CD4-positive, CD25-positive, alpha-beta regulatory T cell (primary cell): Measurements from ENCODE around the gene CCDC6. TPM values are rescaled to one million over a fixed set of nuclear protein-coding genes. Genes with fewer than 3 reads are reported as not detected.
A peak's percentile ranks its signal among the peaks of the same experiment; 100 is the strongest.
"Not testable (repeated sequence)": the region's sequence is repeated elsewhere in the genome, so short reads cannot be mapped to it uniquely, and the experiment has no call there.

Experiments
- ATAC-seq, 2 donors: fragments of 150-1000 bp; cut with Tn5 transposase; one replicate each; pipeline ENCODE4 v1.10.0; 2021; ENCODE audit warnings: low read depth in 2 of 2, moderate number of reproducible peaks in 2 of 2, moderate library complexity in 1 of 2
- DNase-seq, 3 donors: peaks; one replicate each; pipeline versions ENCODE4 v3.0.0 to v3.0.0-alpha.2; 2012 to 2022; ENCODE audit warnings: mixed read lengths in 1 of 3
- H3K27ac ChIP-seq: one replicate; pipeline ENCODE4 v1.7.0; 2013; ENCODE audit warnings: mild to moderate bottlenecking, low read length; ENCODE audit not compliant: insufficient read depth, poor library complexity, severe bottlenecking
- H3K27me3 ChIP-seq: one replicate; pipeline ENCODE4 v1.7.0; 2013; ENCODE audit warnings: low read length; ENCODE audit not compliant: control insufficient read depth, insufficient read depth
- H3K36me3 ChIP-seq: one replicate; pipeline ENCODE4 v1.7.0; 2013; ENCODE audit warnings: mild to moderate bottlenecking, low read length, moderate library complexity; ENCODE audit not compliant: control insufficient read depth, insufficient read depth
- H3K4me1 ChIP-seq: 2 replicates; pipeline ENCODE4 v1.7.0; 2013; ENCODE audit warnings: mild to moderate bottlenecking, low read length; ENCODE audit not compliant: insufficient read depth, control insufficient read depth, poor library complexity, severe bottlenecking
- H3K4me3 ChIP-seq: one replicate; pipeline ENCODE4 v1.7.0; 2013; ENCODE audit warnings: low read depth, mild to moderate bottlenecking, low read length, moderate library complexity
- H3K9me3 ChIP-seq, 2 experiments: 1 replicate in 1 of 2; 2 replicates in 1 of 2; pipeline ENCODE4 v1.7.0; 2013; ENCODE audit warnings: low read length in 2 of 2, mild to moderate bottlenecking in 1 of 2, moderate library complexity in 1 of 2; ENCODE audit not compliant: control insufficient read depth in 2 of 2
- H3K27ac Mint-ChIP-seq, 3 donors: one replicate each; pipeline ENCODE4 v1.8.0; 2020 to 2022; ENCODE audit warnings: mild to moderate bottlenecking in 3 of 3, mixed read lengths in 3 of 3, moderate library complexity in 2 of 3
- H3K27me3 Mint-ChIP-seq: one replicate; pipeline ENCODE4 v1.8.0; 2022; ENCODE audit warnings: mild to moderate bottlenecking, mixed read lengths
- H3K36me3 Mint-ChIP-seq: one replicate; pipeline ENCODE4 v1.8.0; 2020; ENCODE audit warnings: mixed read lengths
- H3K4me1 Mint-ChIP-seq, 4 donors: one replicate each; pipeline ENCODE4 v1.8.0; 2020 to 2022; ENCODE audit warnings: mixed read lengths in 4 of 4, mild to moderate bottlenecking in 1 of 4
- H3K4me3 Mint-ChIP-seq, 4 donors: one replicate each; pipeline ENCODE4 v1.8.0; 2020 to 2022; ENCODE audit warnings: mild to moderate bottlenecking in 4 of 4, mixed read lengths in 4 of 4, moderate library complexity in 3 of 4
- H3K9me3 Mint-ChIP-seq, 7 donors: one replicate each; pipeline ENCODE4 v1.8.0; 2020 to 2022; ENCODE audit warnings: mixed read lengths in 7 of 7, mild to moderate bottlenecking in 3 of 7, moderate library complexity in 2 of 7
- polyA plus RNA-seq, 4 donors: library from polyadenylated mRNA; unstranded; fragments of 300-500 nt; fragmentation: Illumina TruSeq; gene quantifications; one replicate each; pipeline ENCODE4 v1.2.3, GENCODE V29; 2021
- total RNA-seq: library from RNA; stranded (reverse); gene quantifications from one replicate; pipeline ENCODE4 v1.2.3, GENCODE V29; 2022

Gene CCDC6
- total and polyA plus RNA-seq, 5 donors from 2014 or later, result 4.4 to 24.8 (median 5.0) TPM

- ATAC-seq (no peak), DNase-seq (peak in 1 of 3 donors; percentile 24)
- H3K27ac Mint-ChIP-seq, result peak overlapping the region in 2 of 3 donors; percentile 52 to 79
- H3K9me3 ChIP-seq, result no peaks in the 10 kb centered on the region
- no peaks in the 10 kb centered on the region for H3K36me3 ChIP-seq
- H3K4me3 ChIP-seq, result peak overlapping the region; percentile 42
- H3K36me3 Mint-ChIP-seq, result no peaks in the 10 kb centered on the region
- no peaks in the 10 kb centered on the region for H3K9me3 Mint-ChIP-seq
- no peak overlapping the region for H3K27ac ChIP-seq
- no peaks in the 10 kb centered on the region for H3K27me3 ChIP-seq
- peaks cover 29% of the 10 kb centered on the region for H3K4me1 ChIP-seq
- H3K4me3 Mint-ChIP-seq, result peak overlapping the region; percentile 5 to 47 (median 12)
- peaks cover 30 to 82% (median 57%) of the 10 kb centered on the region in 4 donors for H3K4me1 Mint-ChIP-seq
- no peaks in the 10 kb centered on the region for H3K27me3 Mint-ChIP-seq
Measured at GRCh38 chr10:59879363-59879913, 26.9 kb downstream of the CCDC6 start.

DNA sequence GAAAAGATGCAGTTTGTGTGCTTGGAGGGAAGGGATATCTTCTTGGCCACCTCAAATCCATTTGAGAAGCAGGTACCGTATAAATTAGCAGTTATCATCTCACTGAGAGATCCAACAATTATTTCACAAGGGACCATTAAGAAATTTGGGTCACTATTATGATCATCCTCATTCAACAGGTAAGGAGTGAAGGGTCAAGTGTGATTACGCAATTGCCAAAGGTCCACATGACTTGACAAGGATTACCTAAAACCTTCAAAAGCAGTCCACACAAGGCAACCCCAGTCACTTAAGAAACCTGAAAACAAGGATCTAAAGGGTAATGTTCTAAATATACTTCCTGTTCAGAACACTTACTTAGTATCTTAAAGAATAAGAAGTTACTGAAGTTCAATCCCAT is 27.4 kb downstream of the CCDC6 start:
- Histone ChIP-seq H3K27ac (no peak overlapping the region), H3K27me3 (no peaks in the 10 kb centered on the region), H3K4me1 (peaks cover 29% of the 10 kb centered on the region), H3K9me3 (no peaks in the 10 kb centered on the region), H3K36me3 (no peaks in the 10 kb centered on the region), H3K4me3 (no peak overlapping the region)
- peak in 1 of 3 donors; percentile 13 for DNase-seq
- no peaks in the 10 kb centered on the region for H3K9me3 Mint-ChIP-seq
- H3K27me3 Mint-ChIP-seq, result no peaks in the 10 kb centered on the region
- H3K27ac Mint-ChIP-seq, result peak overlapping the region in 1 of 3 donors; percentile 52
- no peaks in the 10 kb centered on the region for H3K36me3 Mint-ChIP-seq
- no peak for ATAC-seq
- H3K4me3 Mint-ChIP-seq, result peak overlapping the region in 1 of 4 donors; percentile 11
- H3K4me1 Mint-ChIP-seq, result peaks cover 29 to 82% (median 55%) of the 10 kb centered on the region in 4 donors

GRCh38 chr10:59878289-59878688 is 28.1 kb downstream of the CCDC6 start:
- peaks cover 32 to 82% (median 51%) of the 10 kb centered on the region in 4 donors for H3K4me1 Mint-ChIP-seq
- H3K27me3 ChIP-seq, result no peaks in the 10 kb centered on the region
- ATAC-seq, result no peak
- no peak overlapping the region for H3K27ac ChIP-seq
- H3K9me3 Mint-ChIP-seq, result no peaks in the 10 kb centered on the region
- no peak overlapping the region for H3K4me3 Mint-ChIP-seq
- H3K27ac Mint-ChIP-seq, result peak overlapping the region in 1 of 3 donors; percentile 52
- no peaks in the 10 kb centered on the region for H3K36me3 Mint-ChIP-seq
- no peak for DNase-seq
- H3K4me1 ChIP-seq, result peaks cover 29% of the 10 kb centered on the region
- no peaks in the 10 kb centered on the region for H3K36me3 ChIP-seq
- no peaks in the 10 kb centered on the region for H3K9me3 ChIP-seq
- no peaks in the 10 kb centered on the region for H3K27me3 Mint-ChIP-seq
- no peak overlapping the region for H3K4me3 ChIP-seq

GRCh38 chr10:59877191-59877671 is 29.1 kb downstream of the CCDC6 start:
- no peak overlapping the region for H3K27ac ChIP-seq
- H3K4me1 Mint-ChIP-seq, result peaks cover 32 to 88% (median 57%) of the 10 kb centered on the region in 4 donors
- peak overlapping the region in 1 of 4 donors; percentile 17 for H3K4me3 Mint-ChIP-seq
- H3K27ac Mint-ChIP-seq, result peak overlapping the region in 1 of 3 donors; percentile 7
- H3K27me3 ChIP-seq, result no peaks in the 10 kb centered on the region
- H3K9me3 ChIP-seq, result no peaks in the 10 kb centered on the region
- H3K9me3 Mint-ChIP-seq, result no peaks in the 10 kb centered on the region
- H3K4me1 ChIP-seq, result peaks cover 39% of the 10 kb centered on the region
- H3K27me3 Mint-ChIP-seq, result no peaks in the 10 kb centered on the region
- H3K36me3 ChIP-seq, result no peaks in the 10 kb centered on the region
- H3K4me3 ChIP-seq, result peak overlapping the region; percentile 8
- ATAC-seq, result no peak
- no peak for DNase-seq
- no peaks in the 10 kb centered on the region for H3K36me3 Mint-ChIP-seq

GRCh38 chr10:59876695-59877094 is 29.7 kb downstream of the CCDC6 start:
- DNase-seq, result no peak
- H3K36me3 Mint-ChIP-seq, result no peaks in the 10 kb centered on the region
- Histone ChIP-seq H3K27me3 (no peaks in the 10 kb centered on the region), H3K4me1 (peaks cover 40% of the 10 kb centered on the region), H3K4me3 (peak overlapping the region; percentile 8), H3K27ac (no peak overlapping the region), H3K36me3 (no peaks in the 10 kb centered on the region), H3K9me3 (no peaks in the 10 kb centered on the region)
- no peaks in the 10 kb centered on the region for H3K27me3 Mint-ChIP-seq
- no peak overlapping the region for H3K4me3 Mint-ChIP-seq
- no peak overlapping the region for H3K27ac Mint-ChIP-seq
- H3K4me1 Mint-ChIP-seq, result peaks cover 32 to 91% (median 61%) of the 10 kb centered on the region in 4 donors
- no peak for ATAC-seq
- no peaks in the 10 kb centered on the region for H3K9me3 Mint-ChIP-seq

GRCh38 chr10:59876208-59876607 is 30.1 kb downstream of the CCDC6 start:
- not testable (repeated sequence) for H3K4me3 Mint-ChIP-seq, H3K9me3 Mint-ChIP-seq, H3K27me3 ChIP-seq, H3K27ac Mint-ChIP-seq, H3K36me3 ChIP-seq, H3K27ac ChIP-seq, H3K36me3 Mint-ChIP-seq, DNase-seq, ATAC-seq, H3K9me3 ChIP-seq, H3K4me3 ChIP-seq, H3K27me3 Mint-ChIP-seq
- H3K4me1 Mint-ChIP-seq, result peaks cover 32 to 88% (median 56%) of the 10 kb centered on the region in 4 donors
- H3K4me1 ChIP-seq, result peaks cover 35% of the 10 kb centered on the region

DNA sequence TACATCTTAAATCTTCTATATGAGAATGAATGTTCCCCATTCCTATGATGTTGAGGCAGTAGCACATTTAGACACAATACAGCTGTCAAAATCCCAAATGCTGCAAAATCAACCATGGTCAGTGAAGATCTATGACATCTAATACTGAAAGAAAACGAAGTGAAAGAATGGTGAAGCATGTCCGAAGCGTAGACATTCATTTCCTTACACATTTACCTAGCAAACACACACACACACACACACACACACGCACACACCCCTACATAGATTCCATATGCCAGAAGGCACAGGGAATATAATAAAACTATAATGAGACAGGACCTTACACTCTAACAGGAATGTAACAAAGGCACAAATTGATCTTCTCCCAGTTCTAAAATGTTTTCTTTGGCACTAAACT is 32.5 kb downstream of the CCDC6 start:
- no peaks in the 10 kb centered on the region for H3K27me3 ChIP-seq
- H3K27ac ChIP-seq, result no peak overlapping the region
- H3K4me1 ChIP-seq, result peaks cover 13% of the 10 kb centered on the region
- peaks cover 17 to 81% (median 42%) of the 10 kb centered on the region in 4 donors for H3K4me1 Mint-ChIP-seq
- H3K36me3 Mint-ChIP-seq, result no peaks in the 10 kb centered on the region
- peak overlapping the region in 2 of 3 donors; percentile 6 to 69 for H3K27ac Mint-ChIP-seq
- H3K4me3 Mint-ChIP-seq, result no peak overlapping the region
- no peak overlapping the region for H3K4me3 ChIP-seq
- H3K27me3 Mint-ChIP-seq, result no peaks in the 10 kb centered on the region
- H3K36me3 ChIP-seq, result no peaks in the 10 kb centered on the region
- no peaks in the 10 kb centered on the region for H3K9me3 ChIP-seq
- DNase-seq (no peak), ATAC-seq (no peak)
- H3K9me3 Mint-ChIP-seq, result no peaks in the 10 kb centered on the region

DNA sequence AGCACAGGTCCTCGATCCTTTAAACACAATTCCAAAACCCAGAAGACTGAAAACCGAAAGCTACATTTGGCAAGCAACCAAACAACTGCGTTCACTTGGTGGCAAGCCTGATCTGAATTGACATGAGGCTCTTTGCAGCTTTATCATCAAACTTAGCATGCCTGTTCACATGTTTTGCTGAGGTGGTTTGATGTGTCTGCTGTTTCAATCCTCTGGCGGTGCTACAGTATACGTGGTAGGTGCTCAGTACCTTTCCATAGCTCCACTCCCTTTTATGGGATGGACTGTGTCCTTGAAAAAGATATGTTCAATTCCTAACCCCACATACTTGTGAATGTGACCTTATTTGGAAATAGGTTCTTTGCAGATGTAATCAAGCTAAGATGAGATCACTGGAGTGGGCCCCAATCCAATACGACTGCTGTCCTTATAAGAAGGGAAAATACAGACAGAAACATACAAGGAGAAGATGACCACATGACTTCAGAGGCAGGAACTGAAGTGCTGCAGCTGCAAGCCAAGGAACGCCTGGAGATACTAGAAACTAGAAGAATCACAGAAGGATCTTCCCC is 33.4 kb downstream of the CCDC6 start:
- Mint-ChIP-seq H3K36me3 (no peaks in the 10 kb centered on the region), H3K27me3 (no peaks in the 10 kb centered on the region), H3K4me3 (peak overlapping the region in 2 of 4 donors; percentile 23 to 26), H3K27ac (peak overlapping the region in 2 of 3 donors; percentile 1 to 51), H3K9me3 (no peaks in the 10 kb centered on the region), H3K4me1 (peaks cover 17 to 80% (median 39%) of the 10 kb centered on the region in 4 donors)
- Histone ChIP-seq H3K4me3 (peak overlapping the region; percentile 29), H3K27me3 (no peaks in the 10 kb centered on the region), H3K4me1 (peaks cover 12% of the 10 kb centered on the region), H3K36me3 (no peaks in the 10 kb centered on the region), H3K27ac (no peak overlapping the region), H3K9me3 (no peaks in the 10 kb centered on the region)
- ATAC-seq (no peak), DNase-seq (no peak)
